SK-N-SH (cell line): ENCODE measurements around the gene CRIM1. TPM values are rescaled to one million over a fixed set of nuclear protein-coding genes. Genes with fewer than 3 reads are reported as not detected.

ENCODE experiments used
- CTCF ChIA-PET: fragments of 300-600, 350-600 bp; formaldehyde crosslinking; extraction: SDS; loops from one replicate; lab custom pipeline; 2021; lab: Yijun Ruan, JAX
- POLR2A ChIA-PET: fragments of 350-600 bp; sonication (Branson Sonifier 250); formaldehyde crosslinking; extraction: SDS; loops from one replicate; lab custom pipeline; 2020; ENCODE audit warnings: antibody characterized with exemption, inconsistent platforms; lab: Yijun Ruan, JAX
- DNase-seq: peaks from one replicate; pipeline ENCODE4 v3.0.0; 2012
- H2AFZ ChIP-seq: fragments of 200-600 bp; sonication (generic); 2 replicates; pipeline ENCODE4 v1.8.1; 2016; ENCODE audit warnings: antibody characterized with exemption, mild to moderate bottlenecking, low read depth
- H3F3A ChIP-seq: fragments of 200-600 bp; sonication (generic); replicated peaks from 2 replicates; pipeline ENCODE3; 2016; ENCODE audit warnings: antibody characterized with exemption, mild to moderate bottlenecking; ENCODE audit not compliant: insufficient read depth
- H3K27ac ChIP-seq, 2 experiments: fragments of 200-500 bp in 1 of 2; fragments of 200-600 bp in 1 of 2; sonication (Bioruptor generic) in 1 of 2; sonication (generic), shearing (Covaris generic) in 1 of 2; 2 replicates each; pipeline versions ENCODE4 v1.5.1 to v1.6.1; 2014 to 2016; ENCODE audit warnings: low read depth in 2 of 2, inconsistent platforms in 1 of 2, low read length in 1 of 2, mild to moderate bottlenecking in 1 of 2, mixed read lengths in 1 of 2
- H3K27me3 ChIP-seq: fragments of 200-600 bp; sonication (generic), shearing (Covaris generic); 2 replicates; pipeline ENCODE4 v1.6.1; 2016; ENCODE audit warnings: mixed run types; ENCODE audit not compliant: insufficient read depth
- H3K36me3 ChIP-seq, 2 experiments: fragments of 200-500 bp in 1 of 2; fragments of 200-600 bp in 1 of 2; sonication (Bioruptor generic) in 1 of 2; sonication (generic) in 1 of 2; replicated peaks in 1 of 2; 2 replicates each; pipeline versions ENCODE3 to v1.5.1; 2014 to 2016; ENCODE audit warnings: low read length in 1 of 2, mild to moderate bottlenecking in 1 of 2; ENCODE audit not compliant: insufficient read depth in 2 of 2, control insufficient read depth in 1 of 2
- H3K4me1 ChIP-seq, 2 experiments: fragments of 200-500 bp in 1 of 2; fragments of 200-600 bp in 1 of 2; sonication (Bioruptor generic) in 1 of 2; sonication (generic), shearing (Covaris generic) in 1 of 2; 2 replicates each; pipeline versions ENCODE4 v1.5.1 to v1.6.1; 2014 to 2016; ENCODE audit warnings: low read depth in 1 of 2, low read length in 1 of 2, mixed run types in 1 of 2; ENCODE audit not compliant: insufficient read depth in 2 of 2, control insufficient read depth in 1 of 2
- H3K4me2 ChIP-seq: fragments of 200-600 bp; sonication (generic), shearing (Covaris generic); 2 replicates; pipeline ENCODE4 v1.6.1; 2017; ENCODE audit warnings: mixed run types
- H3K4me3 ChIP-seq, 2 experiments: fragments of 200-500 bp in 1 of 2; fragments of 200-600 bp in 1 of 2; sonication (Bioruptor generic) in 1 of 2; sonication (generic), shearing (Covaris generic) in 1 of 2; 2 replicates each; pipeline versions ENCODE4 v1.5.1 to v1.8.1; 2014 to 2016; ENCODE audit warnings: low read depth in 2 of 2, inconsistent platforms in 1 of 2, low read length in 1 of 2, mild to moderate bottlenecking in 1 of 2, mixed read lengths in 1 of 2, moderate library complexity in 1 of 2
- H3K79me2 ChIP-seq: fragments of 200-600 bp; sonication (generic); 2 replicates; pipeline ENCODE4 v1.8.1; 2017; ENCODE audit warnings: mild to moderate bottlenecking; ENCODE audit not compliant: insufficient read depth
- H3K9ac ChIP-seq: fragments of 200-600 bp; sonication (generic); 2 replicates; pipeline ENCODE4 v1.6.1; 2017; ENCODE audit warnings: mixed run types
- H3K9me2 ChIP-seq: fragments of 200-600 bp; sonication (generic); 2 replicates; pipeline ENCODE4 v1.6.1; 2017; ENCODE audit warnings: mixed run types
- H3K9me3 ChIP-seq: fragments of 200-600 bp; sonication (generic); 2 replicates; pipeline ENCODE4 v1.6.1; 2017; ENCODE audit warnings: mixed run types, mild to moderate bottlenecking, moderate library complexity
- H4K20me1 ChIP-seq: fragments of 200-600 bp; sonication (generic); 2 replicates; pipeline ENCODE4 v1.6.1; 2017; ENCODE audit warnings: mild to moderate bottlenecking, mixed run types; ENCODE audit not compliant: insufficient read depth
- EP300 ChIP-seq, 2 experiments: IDR thresholded peaks; 2 replicates each; pipeline versions ENCODE4 v1.4.0 to v1.6.1; 2012; ENCODE audit warnings: borderline replicate concordance in 1 of 2, low read depth in 1 of 2, low read length in 1 of 2
- FOSL2 ChIP-seq: IDR thresholded peaks from 2 replicates; pipeline ENCODE4 v1.4.0; 2012; ENCODE audit warnings: low read depth, mild to moderate bottlenecking, moderate library complexity, borderline replicate concordance
- FOXM1 ChIP-seq: IDR thresholded peaks from 2 replicates; pipeline ENCODE4 v1.4.0; 2012; ENCODE audit warnings: low read depth, mild to moderate bottlenecking
- GABPA ChIP-seq: IDR thresholded peaks from 2 replicates; pipeline ENCODE4 v1.4.0; 2012; ENCODE audit warnings: low read depth, mild to moderate bottlenecking
- GATA2 ChIP-seq: sonication (generic); formaldehyde crosslinking; IDR thresholded peaks from 2 replicates; pipeline ENCODE4 v1.5.0; 2020; ENCODE audit warnings: mild to moderate bottlenecking, missing genetic modification reagents
- JUND ChIP-seq: IDR thresholded peaks from 2 replicates; pipeline ENCODE4 v1.4.0; 2012
- NFIC ChIP-seq: IDR thresholded peaks from 2 replicates; pipeline ENCODE4 v1.4.0; 2012; ENCODE audit warnings: borderline replicate concordance
- RAD21 ChIP-seq: IDR thresholded peaks from 2 replicates; pipeline ENCODE4 v1.6.1; 2012; ENCODE audit warnings: mild to moderate bottlenecking, low read length
- RFX5 ChIP-seq: IDR thresholded peaks from 2 replicates; pipeline ENCODE4 v1.6.1; 2012; ENCODE audit warnings: mild to moderate bottlenecking, improper control_type of control experiment, low read length
- SIN3A ChIP-seq: IDR thresholded peaks from 2 replicates; pipeline ENCODE4 v1.6.1; 2012; ENCODE audit warnings: low read depth, mild to moderate bottlenecking, low read length, moderate library complexity, borderline replicate concordance
- SMC3 ChIP-seq: IDR thresholded peaks from 2 replicates; pipeline ENCODE4 v1.6.1; 2012; ENCODE audit warnings: low read depth, low read length, improper control_type of control experiment
- WGBS: methylation state at CpG from one replicate; pipeline ENCODE4 v1.1.6; 2017; ENCODE audit warnings: low lambda C conversion rate; 5-methylcytosine and 5-hydroxymethylcytosine counted together
- polyA plus RNA-seq, 3 experiments: library from polyadenylated mRNA; depleted of rRNA; stranded (reverse); fragments of >200 nt; gene quantifications; 2 replicates each; pipeline ENCODE4 v1.2.3, GENCODE V29; 2012
- TF ChIP-seq, protein P1 (sequence below): IDR thresholded peaks from 2 replicates; pipeline ENCODE4; 2012
- TF ChIP-seq, protein P2 (sequence below): IDR thresholded peaks from 2 replicates; pipeline ENCODE4 v1.6.1; 2012; ENCODE audit warnings: mild to moderate bottlenecking, low read depth, low read length, moderate library complexity
- TF ChIP-seq, protein P3 (sequence below): fragments of 150-350 bp; IDR thresholded peaks from 2 replicates; pipeline ENCODE4 v1.6.1; 2016; ENCODE audit warnings: mild to moderate bottlenecking, low read depth, low read length
- TF ChIP-seq, protein P4 (sequence below): fragments of 200-600 bp; sonication (generic); IDR thresholded peaks from 2 replicates; pipeline ENCODE4 v1.6.1; 2017; ENCODE audit warnings: antibody characterized with exemption, mild to moderate bottlenecking, moderate library complexity

CRIM1 gene
- polyA plus RNA-seq, 1 of the 3 experiments (the other 2 are of a cell fraction), result 244 TPM

DNA sequence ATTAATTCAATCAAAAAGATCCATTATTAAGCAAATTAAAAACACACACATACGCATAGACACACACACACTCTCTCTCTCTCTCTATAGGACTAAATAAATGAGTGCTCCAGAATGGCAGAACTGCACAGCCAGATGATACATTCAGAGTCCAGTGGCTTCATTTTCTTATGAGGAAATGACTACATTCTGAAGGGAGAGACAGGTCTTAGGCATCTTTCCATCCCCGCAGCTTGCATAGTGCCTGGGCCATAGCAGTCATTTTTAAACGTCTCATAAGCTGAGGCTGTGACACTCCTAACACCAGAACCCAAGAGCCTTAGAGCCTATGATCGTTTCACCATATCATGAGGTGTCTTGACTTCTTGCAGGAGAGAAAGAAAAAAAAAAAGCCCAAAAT lies 211.3 kb downstream of the CRIM1 start (continued):
- TF ChIP-seq SMC3 (no peak), EP300 (IDR thresholded peaks at IDR 0.05; ENCODE audit: borderline replicate concordance in 1 of 2, low read depth in 1 of 2, low read length in 1 of 2) (no peak)
- TF ChIP-seq, all 33 proteins: peak for 0

DNA sequence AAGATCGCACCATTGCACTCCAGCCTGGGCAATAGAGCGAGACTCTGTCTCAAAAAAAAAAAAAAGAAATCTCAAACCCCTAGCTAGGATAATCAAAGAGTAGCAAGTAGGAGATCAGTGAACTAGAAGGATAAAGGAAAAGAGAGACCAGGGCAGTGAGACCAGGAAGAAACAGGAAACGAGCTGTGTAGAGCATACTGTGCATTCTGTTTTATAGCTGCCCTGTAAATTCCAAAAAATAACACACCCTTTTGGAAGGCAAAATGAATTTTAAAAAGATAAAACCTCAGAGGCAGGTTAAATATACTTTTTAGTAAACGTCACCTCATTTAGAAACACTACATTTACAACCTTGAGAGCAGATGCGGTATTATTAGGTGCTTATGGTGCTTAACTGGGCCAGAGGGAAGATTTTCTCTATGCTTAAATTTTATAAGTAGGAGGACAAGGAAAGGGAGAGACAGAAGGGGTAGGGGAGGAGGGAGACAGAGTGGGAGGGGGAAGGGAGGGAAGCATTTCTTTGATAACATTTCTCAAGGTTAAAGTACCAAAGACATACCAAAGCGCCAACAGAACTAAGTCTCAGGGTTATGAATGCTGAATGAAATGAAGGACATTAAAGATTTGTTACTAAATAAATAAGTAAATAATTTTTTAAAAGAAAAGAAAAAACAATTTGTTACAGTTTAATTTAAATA lies 212.3 kb downstream of the CRIM1 start:
- Histone ChIP-seq H3K27ac (peak overlapping the region in 1 of 2 experiments; percentile 92; a peak in 3 of 4 replicates), H3K79me2 (peaks cover 87% of the 10 kb centered on the region), H3K27me3 (no peaks in the 10 kb centered on the region), H2AFZ (no peak overlapping the region), H4K20me1 (no peaks in the 10 kb centered on the region), H3K9me3 (no peaks in the 10 kb centered on the region), H3K9me2 (no peaks in the 10 kb centered on the region), H3K36me3 (peaks cover 0 to 41% of the 10 kb centered on the region in 2 experiments), H3F3A (peaks cover 49% of the 10 kb centered on the region), H3K4me1 (peaks cover 0 to 55% of the 10 kb centered on the region in 2 experiments; a peak in 3 of 4 replicates), H3K4me2 (peak overlapping the region; percentile 71; the same call in 1 of the 2 replicates), H3K9ac (peak overlapping the region; percentile 65; the same call in 1 of the 2 replicates), H3K4me3 (no peak overlapping the region)
- no peak for TF ChIP-seq SIN3A
- TF ChIP-seq NFIC, result no peak
- no peak for TF ChIP-seq GATA2 (CRISPR knock-in tag)
- ChIA-PET POLR2A (no interaction called here), CTCF (no interaction called here)
- no peak for DNase-seq
- WGBS, result 84% methylated on average over 6 of the region's 6 CpGs

DNA sequence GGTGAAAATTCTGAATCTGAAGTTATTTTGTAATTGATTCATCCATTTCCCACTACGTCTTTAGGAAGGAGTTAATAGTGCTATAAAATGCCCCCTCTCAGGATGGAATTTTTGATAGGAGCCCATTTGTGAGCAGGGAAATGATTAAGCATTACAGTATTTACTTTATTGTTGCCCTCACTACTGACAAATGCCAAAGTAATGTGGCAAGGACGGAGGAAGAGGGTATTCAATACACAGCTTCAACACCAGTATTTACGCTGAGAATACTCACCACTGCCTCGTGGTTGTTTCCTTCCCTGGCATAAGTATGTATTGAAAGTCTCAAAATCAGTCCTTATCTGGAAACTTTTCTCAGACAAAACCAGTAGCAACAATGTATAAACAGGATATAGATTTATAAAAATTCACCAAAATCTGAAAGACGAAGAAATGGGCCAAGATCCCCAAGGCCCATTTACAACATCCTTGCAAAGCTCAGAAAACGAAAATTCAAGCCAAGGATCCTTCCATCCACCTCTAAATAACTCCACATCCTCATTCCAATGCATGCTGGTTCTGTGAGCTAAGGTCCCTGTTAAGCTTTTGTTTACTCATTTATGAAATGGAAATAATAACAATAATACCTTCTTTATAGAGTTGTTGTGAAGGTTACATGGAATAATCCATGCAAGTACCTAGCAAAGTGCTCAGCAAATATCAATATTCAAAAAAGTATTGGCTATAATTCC lies 213.1 kb downstream of the CRIM1 start:
- 12% methylated on average over 6 of the region's 6 CpGs for WGBS
- no peaks in the 10 kb centered on the region for H3K9me3 ChIP-seq
- peak overlapping the region; percentile 71 for H3K4me2 ChIP-seq
- peaks cover 5 to 43% of the 10 kb centered on the region in 2 experiments for H3K36me3 ChIP-seq
- DNase-seq, result no peak
- POLR2A ChIA-PET, result no interaction called here
- CTCF ChIA-PET, result interaction anchor here (0.9 to 1.6 kb wide), 3 partner anchors 9 to 20 kb away, joined by 3 to 4 read pairs (median 3); no protein-coding TSS in a partner anchor
- peaks cover 87% of the 10 kb centered on the region for H3K79me2 ChIP-seq
- no peak overlapping the region for H2AFZ ChIP-seq
- peak overlapping the region; percentile 62 to 92; a peak in 3 of 4 replicates for H3K27ac ChIP-seq
- peak overlapping the region in 1 of 2 experiments; percentile 37; a peak in 2 of 4 replicates for H3K4me3 ChIP-seq
- peaks cover 44% of the 10 kb centered on the region for H3F3A ChIP-seq
- H3K27me3 ChIP-seq, result no peaks in the 10 kb centered on the region
- peak overlapping the region; percentile 65 for H3K9ac ChIP-seq
- H3K4me1 ChIP-seq, result peaks cover 0 to 50% of the 10 kb centered on the region in 2 experiments; a peak in 3 of 4 replicates
- no peaks in the 10 kb centered on the region for H4K20me1 ChIP-seq
- H3K9me2 ChIP-seq, result no peaks in the 10 kb centered on the region
- TF ChIP-seq FOSL2 (peak; percentile 66; the same call in 1 of the 2 replicates), FOXM1 (no peak), SMC3 (no peak; the same call in 1 of the 2 replicates), GABPA (no peak), JUND (peak; percentile 83), RAD21 (no peak), SIN3A (no peak), RFX5 (no peak)
- TF ChIP-seq, protein P1, sequence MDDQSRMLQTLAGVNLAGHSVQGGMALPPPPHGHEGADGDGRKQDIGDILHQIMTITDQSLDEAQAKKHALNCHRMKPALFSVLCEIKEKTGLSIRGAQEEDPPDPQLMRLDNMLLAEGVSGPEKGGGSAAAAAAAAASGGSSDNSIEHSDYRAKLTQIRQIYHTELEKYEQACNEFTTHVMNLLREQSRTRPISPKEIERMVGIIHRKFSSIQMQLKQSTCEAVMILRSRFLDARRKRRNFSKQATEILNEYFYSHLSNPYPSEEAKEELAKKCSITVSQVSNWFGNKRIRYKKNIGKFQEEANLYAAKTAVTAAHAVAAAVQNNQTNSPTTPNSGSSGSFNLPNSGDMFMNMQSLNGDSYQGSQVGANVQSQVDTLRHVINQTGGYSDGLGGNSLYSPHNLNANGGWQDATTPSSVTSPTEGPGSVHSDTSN, result peak; percentile 32; the same call in 1 of the 2 replicates
- TF ChIP-seq, protein P2, sequence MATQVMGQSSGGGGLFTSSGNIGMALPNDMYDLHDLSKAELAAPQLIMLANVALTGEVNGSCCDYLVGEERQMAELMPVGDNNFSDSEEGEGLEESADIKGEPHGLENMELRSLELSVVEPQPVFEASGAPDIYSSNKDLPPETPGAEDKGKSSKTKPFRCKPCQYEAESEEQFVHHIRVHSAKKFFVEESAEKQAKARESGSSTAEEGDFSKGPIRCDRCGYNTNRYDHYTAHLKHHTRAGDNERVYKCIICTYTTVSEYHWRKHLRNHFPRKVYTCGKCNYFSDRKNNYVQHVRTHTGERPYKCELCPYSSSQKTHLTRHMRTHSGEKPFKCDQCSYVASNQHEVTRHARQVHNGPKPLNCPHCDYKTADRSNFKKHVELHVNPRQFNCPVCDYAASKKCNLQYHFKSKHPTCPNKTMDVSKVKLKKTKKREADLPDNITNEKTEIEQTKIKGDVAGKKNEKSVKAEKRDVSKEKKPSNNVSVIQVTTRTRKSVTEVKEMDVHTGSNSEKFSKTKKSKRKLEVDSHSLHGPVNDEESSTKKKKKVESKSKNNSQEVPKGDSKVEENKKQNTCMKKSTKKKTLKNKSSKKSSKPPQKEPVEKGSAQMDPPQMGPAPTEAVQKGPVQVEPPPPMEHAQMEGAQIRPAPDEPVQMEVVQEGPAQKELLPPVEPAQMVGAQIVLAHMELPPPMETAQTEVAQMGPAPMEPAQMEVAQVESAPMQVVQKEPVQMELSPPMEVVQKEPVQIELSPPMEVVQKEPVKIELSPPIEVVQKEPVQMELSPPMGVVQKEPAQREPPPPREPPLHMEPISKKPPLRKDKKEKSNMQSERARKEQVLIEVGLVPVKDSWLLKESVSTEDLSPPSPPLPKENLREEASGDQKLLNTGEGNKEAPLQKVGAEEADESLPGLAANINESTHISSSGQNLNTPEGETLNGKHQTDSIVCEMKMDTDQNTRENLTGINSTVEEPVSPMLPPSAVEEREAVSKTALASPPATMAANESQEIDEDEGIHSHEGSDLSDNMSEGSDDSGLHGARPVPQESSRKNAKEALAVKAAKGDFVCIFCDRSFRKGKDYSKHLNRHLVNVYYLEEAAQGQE, result no peak
- TF ChIP-seq, protein P3, sequence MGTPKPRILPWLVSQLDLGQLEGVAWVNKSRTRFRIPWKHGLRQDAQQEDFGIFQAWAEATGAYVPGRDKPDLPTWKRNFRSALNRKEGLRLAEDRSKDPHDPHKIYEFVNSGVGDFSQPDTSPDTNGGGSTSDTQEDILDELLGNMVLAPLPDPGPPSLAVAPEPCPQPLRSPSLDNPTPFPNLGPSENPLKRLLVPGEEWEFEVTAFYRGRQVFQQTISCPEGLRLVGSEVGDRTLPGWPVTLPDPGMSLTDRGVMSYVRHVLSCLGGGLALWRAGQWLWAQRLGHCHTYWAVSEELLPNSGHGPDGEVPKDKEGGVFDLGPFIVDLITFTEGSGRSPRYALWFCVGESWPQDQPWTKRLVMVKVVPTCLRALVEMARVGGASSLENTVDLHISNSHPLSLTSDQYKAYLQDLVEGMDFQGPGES, result no peak
- TF ChIP-seq, protein P4, sequence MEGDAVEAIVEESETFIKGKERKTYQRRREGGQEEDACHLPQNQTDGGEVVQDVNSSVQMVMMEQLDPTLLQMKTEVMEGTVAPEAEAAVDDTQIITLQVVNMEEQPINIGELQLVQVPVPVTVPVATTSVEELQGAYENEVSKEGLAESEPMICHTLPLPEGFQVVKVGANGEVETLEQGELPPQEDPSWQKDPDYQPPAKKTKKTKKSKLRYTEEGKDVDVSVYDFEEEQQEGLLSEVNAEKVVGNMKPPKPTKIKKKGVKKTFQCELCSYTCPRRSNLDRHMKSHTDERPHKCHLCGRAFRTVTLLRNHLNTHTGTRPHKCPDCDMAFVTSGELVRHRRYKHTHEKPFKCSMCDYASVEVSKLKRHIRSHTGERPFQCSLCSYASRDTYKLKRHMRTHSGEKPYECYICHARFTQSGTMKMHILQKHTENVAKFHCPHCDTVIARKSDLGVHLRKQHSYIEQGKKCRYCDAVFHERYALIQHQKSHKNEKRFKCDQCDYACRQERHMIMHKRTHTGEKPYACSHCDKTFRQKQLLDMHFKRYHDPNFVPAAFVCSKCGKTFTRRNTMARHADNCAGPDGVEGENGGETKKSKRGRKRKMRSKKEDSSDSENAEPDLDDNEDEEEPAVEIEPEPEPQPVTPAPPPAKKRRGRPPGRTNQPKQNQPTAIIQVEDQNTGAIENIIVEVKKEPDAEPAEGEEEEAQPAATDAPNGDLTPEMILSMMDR, result no peak
